Erythroblast (primary cell): ENCODE data around the gene CTXN1.

ENCODE experiments used
- GATA1 ChIP-seq: IDR thresholded peaks from 2 replicates; pipeline ENCODE4 v1.6.1; 2011; ENCODE audit warnings: low read depth, mild to moderate bottlenecking, control low read depth, low read length, moderate library complexity
- POLR2A ChIP-seq: IDR thresholded peaks from 2 replicates; pipeline ENCODE4 v1.6.1; 2011; ENCODE audit warnings: mild to moderate bottlenecking, low read length

- TF ChIP-seq POLR2A, result peak; percentile 16
- TF ChIP-seq GATA1, result no peak
Observed at GRCh38 chr19:7926727-7927604, 1.0 kb upstream of the CTXN1 start.
